AML-193 (cell line): ENCODE results near the gene HIGD2A.
A peak's percentile ranks its signal among the peaks of the same experiment; 100 is the strongest.

Experiments used
- DNase-seq, 2 experiments: peaks; one replicate each; lab custom pipeline; 2025; lab: John Stamatoyannopoulos, UW

The HIGD2A gene

GRCh38 chr5:176369934-176370711 lies 18.4 kb upstream of the HIGD2A start:
- DNase-seq = no peak

- DNase-seq = peak; percentile 34 to 41
Measured at GRCh38 chr5:176371621-176372539, 16.7 kb upstream of the HIGD2A start.

GRCh38 chr5:176373100-176373818 lies 15.3 kb upstream of the HIGD2A start:
- DNase-seq = no peak

- DNase-seq = peak; percentile 32 to 54
Measured at GRCh38 chr5:176379881-176380280, 8.7 kb upstream of the HIGD2A start.

GRCh38 chr5:176381423-176381822 lies 7.1 kb upstream of the HIGD2A start:
- no peak for DNase-seq

- no peak for DNase-seq
Measured at GRCh38 chr5:176381979-176382378, 6.6 kb upstream of the HIGD2A start.

GRCh38 chr5:176382721-176383120 lies 5.8 kb upstream of the HIGD2A start:
- DNase-seq = no peak

- DNase-seq = no peak
Measured at GRCh38 chr5:176383248-176383905, 5.2 kb upstream of the HIGD2A start.

- no peak for DNase-seq
Measured at GRCh38 chr5:176383961-176384360, 4.6 kb upstream of the HIGD2A start.

GRCh38 chr5:176384366-176384930 lies 4.1 kb upstream of the HIGD2A start:
- DNase-seq = no peak

- no peak for DNase-seq
Measured at GRCh38 chr5:176384991-176385390, 3.6 kb upstream of the HIGD2A start.

GRCh38 chr5:176386491-176386890 lies 2.1 kb upstream of the HIGD2A start:
- no peak for DNase-seq

GRCh38 chr5:176387384-176387925 lies 1.1 kb upstream of the HIGD2A start:
- no peak for DNase-seq

- no peak for DNase-seq
Measured at GRCh38 chr5:176388003-176388443, 528 bp upstream of the HIGD2A start.

GRCh38 chr5:176389135-176390123 lies 878 bp downstream of the HIGD2A start:
- no peak for DNase-seq

GRCh38 chr5:176391479-176391878 lies 2.9 kb downstream of the HIGD2A start:
- no peak for DNase-seq

- peak; percentile 30 to 41 for DNase-seq
Measured at GRCh38 chr5:176391999-176392398, 3.4 kb downstream of the HIGD2A start.

GRCh38 chr5:176392526-176392925 lies 4.0 kb downstream of the HIGD2A start:
- DNase-seq = no peak

GRCh38 chr5:176394096-176394495 lies 5.5 kb downstream of the HIGD2A start:
- no peak for DNase-seq
